Fibroblast of mammary gland (primary cell): ENCODE data around the gene HSPB6.
"Not testable (repeated sequence)": the region's sequence is repeated elsewhere in the genome, so short reads cannot be mapped to it uniquely, and the experiment has no call there.

Experiments
- DNase-seq: peaks from one replicate; pipeline ENCODE4 v3.0.0-alpha.2; 2010; ENCODE audit warnings: low read depth
- H3K4me3 ChIP-seq: 2 replicates; pipeline ENCODE4 v1.5.1; 2011; ENCODE audit warnings: low read depth, mild to moderate bottlenecking, low read length, moderate library complexity; ENCODE audit not compliant: control insufficient read depth
- CTCF ChIP-seq: conservative IDR thresholded peaks from 2 replicates; pipeline ENCODE4 v1.5.1; 2011; ENCODE audit warnings: low read depth, low read length, inconsistent platforms; ENCODE audit not compliant: control insufficient read depth, insufficient read depth

Gene HSPB6

GRCh38 chr19:35774274-35775045 lies 17.6 kb upstream of the HSPB6 start:
- DNase-seq: no peak
- H3K4me3 ChIP-seq: no peak overlapping the region
- TF ChIP-seq CTCF: no peak

- TF ChIP-seq CTCF: no peak
- H3K4me3 ChIP-seq: no peak overlapping the region
- peak; percentile 76 for DNase-seq
Observed at GRCh38 chr19:35773020-35773806, 16.4 kb upstream of the HSPB6 start.

- not testable (repeated sequence) for DNase-seq, H3K4me3 ChIP-seq
Observed at GRCh38 chr19:35772362-35772761, 15.5 kb upstream of the HSPB6 start.

- TF ChIP-seq CTCF: no peak
- no peak overlapping the region for H3K4me3 ChIP-seq
- no peak for DNase-seq
Observed at GRCh38 chr19:35768082-35768421, 11.2 kb upstream of the HSPB6 start.

GRCh38 chr19:35767288-35768081 lies 10.7 kb upstream of the HSPB6 start:
- TF ChIP-seq CTCF: no peak

GRCh38 chr19:35766571-35767104 lies 9.8 kb upstream of the HSPB6 start:
- no peak for DNase-seq
- TF ChIP-seq CTCF: no peak
- H3K4me3 ChIP-seq: no peak overlapping the region

More at GRCh38 chr19:35767288-35768081, 10.7 kb upstream of the HSPB6 start:
- no peak overlapping the region for H3K4me3 ChIP-seq
- no peak for DNase-seq
